Activated CD8-positive, alpha-beta memory T cell treated with anti-CD3 and anti-CD28 coated beads for 36 hours (primary cell): ENCODE data around the gene CHCHD4. TPM values are rescaled to one million over a fixed set of nuclear protein-coding genes. Genes with fewer than 3 reads are reported as not detected.

Source experiments
- CTCF ChIA-PET: fragments of 350-600 bp; sonication (Branson Sonifier 250); formaldehyde crosslinking; loops from one replicate; lab custom pipeline; 2021; ENCODE audit warnings: antibody characterized with exemption; lab: Charles Lee
- POLR2A ChIA-PET: fragments of 350-600 bp; sonication (Branson Sonifier 250); formaldehyde crosslinking; loops from one replicate; lab custom pipeline; 2021; ENCODE audit warnings: antibody characterized with exemption; lab: Charles Lee
- total RNA-seq, 2 experiments: library from RNA; stranded (reverse); gene quantifications; one replicate each; pipeline ENCODE4 v1.2.3, GENCODE V29; 2021

The CHCHD4 gene
- 10 to 100 TPM; 23.3 to 27.0 TPM for total RNA-seq

DNA sequence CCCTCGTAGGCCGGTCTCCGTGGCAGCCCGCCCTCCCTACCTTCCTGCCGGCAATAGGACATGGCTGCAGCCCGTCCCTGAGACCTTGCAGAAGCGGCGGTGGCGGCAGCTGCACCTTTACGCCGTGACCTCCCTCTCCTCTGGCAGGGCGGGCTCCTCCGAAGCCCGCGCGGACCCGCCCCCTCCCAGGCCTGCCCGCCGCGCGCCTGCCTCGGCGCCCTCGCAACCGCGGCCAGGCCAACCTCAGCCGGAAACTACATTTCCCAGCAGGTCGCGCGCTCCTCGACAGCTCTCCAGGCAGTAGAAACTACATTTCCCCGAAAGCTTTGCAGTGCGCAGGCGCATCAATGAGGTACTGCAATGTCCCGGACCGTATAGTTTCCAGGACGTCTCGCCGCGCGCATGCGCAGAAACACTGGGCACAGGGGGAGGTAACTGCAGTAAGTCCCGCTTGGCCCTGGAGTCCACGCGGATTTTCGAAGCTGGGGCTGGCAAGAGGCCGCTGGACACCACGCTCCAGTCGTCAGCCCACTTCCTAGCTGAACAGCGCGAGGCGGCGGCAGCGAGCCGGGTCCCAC is at the start of gene CHCHD4, which contains the start of gene TMEM43:
TSS of gene CHCHD4 (minus strand) at position 256 of the 578 bp plus-strand sequence. CDS start at position 62, 194 bp downstream.
TSS of gene TMEM43 (plus strand) at position 438 of the 578 bp plus-strand sequence. CDS start 142 bp downstream, outside the sequence.
- ChIA-PET CTCF (interaction anchor here (1.4 to 3.1 kb wide), 4 partner anchors 19 to 228 kb away, joined by 4 to 17 read pairs (median 7); partner anchors contain the start of genes LSM3 and XPC), POLR2A (interaction anchor here (0.7 to 3.1 kb wide), 4 partner anchors 17 to 527 kb away, joined by 3 to 33 read pairs (median 3); partner anchors contain the start of genes CCDC174, LSM3 and XPC)

DNA sequence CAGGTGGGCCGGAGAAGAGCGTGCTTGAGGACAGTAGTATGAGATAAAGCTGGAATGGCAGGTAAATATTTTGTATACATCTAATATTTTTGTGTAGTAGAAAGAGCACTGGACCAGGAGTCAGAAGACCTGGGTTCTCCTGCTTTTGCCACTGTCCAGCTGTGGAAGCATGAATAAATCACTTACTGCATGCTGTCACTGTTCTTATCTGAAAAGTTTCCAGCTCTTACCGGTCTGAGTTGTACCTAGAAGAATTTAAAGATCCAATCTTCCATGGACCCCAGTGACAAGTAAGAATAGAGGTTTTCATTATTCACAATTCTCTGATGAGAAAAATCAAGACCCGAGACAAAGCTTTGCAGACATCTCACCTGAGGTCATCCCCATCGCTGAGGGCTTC is 47.8 kb upstream of the CHCHD4 start:
- CTCF ChIA-PET: no interaction called here
- POLR2A ChIA-PET: no interaction called here

DNA sequence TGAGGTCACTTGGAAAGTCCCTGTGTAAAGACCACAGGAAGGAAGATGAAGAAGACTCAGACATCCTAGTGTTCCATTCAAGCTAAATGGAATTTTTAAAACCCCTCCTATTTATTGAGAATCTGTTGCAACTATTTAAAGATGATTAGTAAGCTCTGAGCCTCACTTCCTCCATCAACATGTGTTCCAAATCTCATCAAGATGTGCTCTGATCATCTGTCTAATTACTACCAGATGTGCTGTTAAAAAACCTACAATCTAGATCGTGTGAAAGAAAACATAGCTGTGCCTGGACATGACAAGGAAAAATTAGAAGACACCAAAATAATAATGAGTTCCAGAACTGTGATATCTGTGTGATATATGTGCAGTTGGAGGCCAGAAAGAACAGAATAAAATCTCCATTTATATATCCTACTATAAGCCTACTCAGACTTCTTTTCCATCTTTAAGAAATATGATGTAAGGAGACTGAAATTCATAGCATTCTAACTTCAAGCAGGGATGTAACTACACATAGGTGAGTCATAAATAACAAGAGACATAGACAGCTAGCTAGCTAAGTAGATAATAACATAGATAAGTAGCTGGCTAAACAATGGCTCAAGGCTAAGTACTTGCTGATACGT is 46.0 kb upstream of the CHCHD4 start:
- CTCF ChIA-PET: no interaction called here
- POLR2A ChIA-PET: no interaction called here

DNA sequence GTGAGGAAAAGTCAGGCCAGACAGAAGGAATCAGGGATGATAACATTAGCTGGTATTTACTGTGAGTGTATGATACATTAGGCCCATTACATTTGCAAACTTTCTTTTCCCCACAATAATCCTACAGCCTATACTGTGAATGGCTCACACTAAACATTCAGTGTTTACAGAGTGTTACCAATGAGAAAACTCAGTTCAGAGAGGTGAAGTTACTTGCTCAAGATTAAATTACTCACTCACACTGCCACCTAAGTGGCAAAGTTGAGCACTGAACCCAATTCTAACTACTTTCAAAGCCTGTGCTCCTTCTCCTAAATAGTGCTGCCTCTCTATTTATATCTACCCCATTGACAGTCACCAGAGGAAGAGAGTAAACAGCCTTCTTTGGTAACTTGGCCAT is 45.2 kb upstream of the CHCHD4 start:
- POLR2A ChIA-PET: no interaction called here
- CTCF ChIA-PET: no interaction called here

DNA sequence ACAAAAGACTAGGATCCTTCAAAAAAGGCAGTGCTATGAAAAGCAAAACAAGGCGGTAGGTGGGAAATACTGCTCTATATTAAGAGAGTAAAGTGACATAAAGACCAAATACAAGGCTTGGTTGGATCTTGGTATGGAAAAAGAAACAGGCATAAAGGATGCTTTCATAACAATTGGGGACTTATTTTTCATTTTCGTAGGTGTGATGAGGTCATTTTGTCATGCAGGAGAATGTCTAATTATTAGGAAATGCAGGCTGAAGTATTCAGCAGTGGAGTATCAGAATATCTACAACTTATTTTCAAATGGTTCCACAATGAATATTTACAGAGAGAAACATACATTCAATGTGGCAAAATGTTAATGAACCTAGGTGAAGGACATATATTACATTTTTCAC is 44.8 kb upstream of the CHCHD4 start:
- ChIA-PET CTCF (no interaction called here), POLR2A (no interaction called here)

DNA sequence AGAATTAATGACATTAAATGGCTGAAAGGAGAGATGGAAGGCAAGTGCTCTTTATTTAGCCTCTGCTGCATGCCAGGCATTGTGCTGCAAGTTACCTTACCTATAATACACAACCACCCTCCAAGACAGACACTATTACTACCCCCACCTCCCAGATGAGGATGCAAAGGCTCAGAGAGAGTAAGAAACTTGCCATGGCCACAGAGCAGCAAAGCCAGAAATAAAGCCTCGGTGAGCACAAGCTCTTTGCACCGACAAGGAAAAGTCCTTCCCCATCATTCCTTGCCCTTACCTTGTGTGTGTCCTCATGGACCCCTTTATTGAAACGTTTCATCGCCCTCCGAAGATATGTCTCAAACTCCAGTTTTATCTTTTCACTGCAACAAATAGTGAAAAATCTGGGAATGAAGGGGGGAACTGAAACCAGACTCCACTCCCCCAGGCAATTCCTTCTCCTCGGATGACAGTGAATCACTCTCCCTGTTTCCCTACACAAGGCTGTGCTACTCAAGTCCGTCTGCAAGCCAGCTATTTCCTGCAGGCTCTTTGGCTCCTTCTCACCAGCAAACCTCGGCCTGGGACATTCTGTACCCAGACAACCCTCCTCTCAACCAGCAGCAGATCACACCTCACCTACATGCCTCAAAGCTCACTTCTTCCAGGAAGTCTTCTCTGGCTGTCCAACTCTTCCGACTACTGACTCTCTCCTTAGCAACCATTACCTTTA is 42.4 kb upstream of the CHCHD4 start:
- ChIA-PET POLR2A (interaction anchor here (0.5 kb wide), 1 partner anchor 1183 kb away, joined by 3 read pairs; no protein-coding TSS in a partner anchor), CTCF (no interaction called here)

DNA sequence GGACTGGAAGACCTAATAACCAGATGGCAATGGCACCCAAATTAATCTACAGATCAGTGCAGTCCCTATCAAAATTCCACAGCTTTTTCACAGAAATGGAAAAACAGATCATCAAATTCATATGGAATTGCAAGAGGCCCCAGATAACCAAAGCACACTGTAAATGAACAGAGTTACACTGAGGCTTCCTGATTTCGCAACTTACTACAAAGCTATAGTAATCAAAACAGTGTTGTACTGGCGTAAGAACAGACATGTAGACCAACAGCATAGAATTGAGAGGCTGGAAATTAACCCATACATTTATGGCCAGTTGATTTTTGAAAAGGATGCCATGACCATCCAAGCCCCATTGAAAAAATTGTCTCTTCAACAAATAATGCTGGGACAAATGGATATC is 37.5 kb upstream of the CHCHD4 start:
- ChIA-PET CTCF (no interaction called here), POLR2A (interaction anchor here (0.6 kb wide), 1 partner anchor 13 kb away, joined by 3 read pairs; no protein-coding TSS in a partner anchor)

DNA sequence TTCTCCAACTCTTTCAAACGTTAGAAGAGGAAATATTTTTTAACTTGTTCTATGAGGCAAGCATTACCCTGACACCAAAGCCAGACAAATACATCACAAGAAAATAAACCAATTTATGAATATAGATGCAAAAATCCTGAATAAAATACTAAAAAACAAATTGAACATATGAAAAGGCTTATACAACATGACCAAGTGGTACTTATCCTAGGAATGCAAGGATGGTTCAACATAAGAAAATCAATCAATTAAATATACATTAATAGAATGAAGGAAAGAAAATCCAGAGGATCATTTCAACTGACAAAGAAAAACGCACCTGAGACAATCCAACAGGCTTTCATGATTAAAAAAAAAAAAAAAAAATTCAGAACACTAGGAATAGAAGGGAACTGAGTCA is 36.6 kb upstream of the CHCHD4 start:
- CTCF ChIA-PET: no interaction called here
- POLR2A ChIA-PET: no interaction called here

DNA sequence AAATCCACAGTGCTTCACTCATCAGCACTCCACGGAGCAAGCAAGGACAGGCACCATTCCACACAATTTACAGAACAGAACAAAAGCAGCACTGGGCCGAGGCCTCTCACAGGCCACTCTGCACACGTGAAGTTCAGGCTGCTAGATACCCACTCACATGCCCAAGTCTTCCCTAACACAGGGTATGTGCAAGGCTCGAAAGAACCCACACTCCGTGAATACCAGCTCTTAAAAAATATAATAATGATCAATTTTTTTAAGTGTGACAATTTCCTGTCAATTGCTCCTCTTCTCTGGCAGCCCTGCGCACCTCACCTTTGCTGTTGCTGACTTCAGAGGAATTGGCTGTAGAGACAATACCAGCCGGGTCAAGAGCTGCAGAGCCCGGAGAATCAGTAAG is 34.8 kb upstream of the CHCHD4 start:
- CTCF ChIA-PET: no interaction called here
- POLR2A ChIA-PET: no interaction called here

DNA sequence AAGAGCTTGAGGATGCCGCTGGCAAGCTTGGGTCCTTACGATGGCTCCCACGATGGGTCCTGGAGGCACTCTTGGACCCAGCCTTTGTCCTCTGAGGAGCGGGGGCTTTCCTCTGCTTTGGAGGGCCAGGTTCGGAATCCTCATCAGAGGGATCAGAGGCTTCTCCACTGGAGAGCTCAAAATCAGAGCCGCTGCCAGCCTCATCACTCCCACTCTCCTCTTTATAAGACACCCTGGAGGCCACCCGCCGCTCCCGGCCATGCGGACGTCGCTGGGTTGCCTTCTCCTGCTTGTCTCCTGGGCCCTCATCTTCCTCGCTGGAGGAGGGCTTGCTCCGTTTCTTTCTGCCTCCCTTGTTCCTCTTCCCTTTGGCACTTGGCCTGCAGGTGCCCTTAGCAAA is 33.7 kb upstream of the CHCHD4 start:
- CTCF ChIA-PET: no interaction called here

DNA sequence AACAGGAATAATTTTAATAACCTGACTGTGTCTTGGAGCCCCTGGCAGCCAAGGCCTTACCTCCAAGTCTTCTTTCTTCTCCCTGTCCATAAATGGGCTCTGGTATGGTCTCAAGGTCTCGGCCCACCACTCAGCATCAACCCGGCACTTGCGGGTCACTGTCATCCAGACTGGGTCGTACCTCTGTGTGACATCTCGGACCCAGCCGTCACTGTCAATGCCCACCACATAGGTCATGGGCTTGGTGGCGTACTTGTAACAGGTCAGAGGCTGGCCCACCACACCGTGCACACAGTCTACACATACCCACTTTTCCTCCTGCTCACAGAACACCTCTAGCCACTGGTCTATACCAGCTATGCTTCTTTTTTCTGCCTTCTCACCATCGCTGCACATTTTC is 33.3 kb upstream of the CHCHD4 start:
- CTCF ChIA-PET: no interaction called here
- POLR2A ChIA-PET: no interaction called here

More for the DNA sequence above, 33.7 kb upstream of the CHCHD4 start:
- POLR2A ChIA-PET: no interaction called here

DNA sequence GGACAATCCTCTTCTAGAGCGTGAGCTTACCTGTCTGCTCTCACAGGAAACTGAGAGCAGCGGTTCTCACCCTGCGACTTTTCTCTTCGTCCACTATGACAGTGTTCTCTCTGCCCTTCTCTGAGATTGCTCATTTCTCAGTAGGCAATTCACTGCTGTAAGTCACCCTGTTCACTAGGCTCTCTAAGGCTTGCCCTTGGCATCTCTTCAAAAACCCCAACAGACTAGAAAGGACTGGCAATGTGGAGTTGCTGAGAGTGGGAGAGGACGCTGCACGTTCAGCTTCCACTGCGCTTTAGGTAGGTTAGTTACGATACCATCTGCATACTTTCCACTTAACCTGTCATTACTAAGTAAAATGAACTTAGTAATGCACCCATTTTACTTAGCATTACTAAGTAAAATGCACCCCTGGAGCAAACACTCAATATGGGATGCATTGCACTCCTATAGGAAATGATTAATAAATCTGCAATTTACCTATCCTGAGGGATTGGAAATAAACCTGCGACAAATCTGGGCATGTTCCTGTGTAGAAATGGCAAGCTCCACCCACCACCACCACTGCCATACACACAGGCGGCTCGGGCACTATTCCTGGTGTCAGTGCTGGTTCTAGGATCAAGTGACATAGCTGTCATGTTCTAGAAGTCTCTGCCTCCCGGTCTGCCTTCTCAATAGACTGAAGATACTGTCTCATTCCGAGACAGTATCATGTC is 32.3 kb upstream of the CHCHD4 start:
- ChIA-PET POLR2A (no interaction called here), CTCF (no interaction called here)

DNA sequence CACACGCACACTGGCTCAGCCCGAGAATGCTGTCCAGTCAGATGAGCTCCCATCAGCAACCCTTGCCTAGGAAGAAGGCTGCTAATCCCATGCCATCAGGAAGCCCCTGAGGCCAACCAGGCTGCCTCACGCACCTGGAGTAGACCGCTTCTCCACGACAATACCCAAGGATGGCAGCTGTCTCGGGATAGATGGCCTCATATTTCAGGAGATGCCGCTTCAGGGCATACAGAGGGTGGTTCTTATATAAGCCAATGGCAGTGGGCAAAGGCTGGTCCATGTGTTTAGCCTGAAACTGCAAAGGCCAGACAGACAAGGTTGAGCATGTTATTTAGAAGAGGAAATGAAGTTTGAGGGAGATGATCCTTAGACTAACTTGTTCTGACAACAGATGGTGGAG is 31.5 kb upstream of the CHCHD4 start:
- ChIA-PET CTCF (no interaction called here), POLR2A (no interaction called here)

DNA sequence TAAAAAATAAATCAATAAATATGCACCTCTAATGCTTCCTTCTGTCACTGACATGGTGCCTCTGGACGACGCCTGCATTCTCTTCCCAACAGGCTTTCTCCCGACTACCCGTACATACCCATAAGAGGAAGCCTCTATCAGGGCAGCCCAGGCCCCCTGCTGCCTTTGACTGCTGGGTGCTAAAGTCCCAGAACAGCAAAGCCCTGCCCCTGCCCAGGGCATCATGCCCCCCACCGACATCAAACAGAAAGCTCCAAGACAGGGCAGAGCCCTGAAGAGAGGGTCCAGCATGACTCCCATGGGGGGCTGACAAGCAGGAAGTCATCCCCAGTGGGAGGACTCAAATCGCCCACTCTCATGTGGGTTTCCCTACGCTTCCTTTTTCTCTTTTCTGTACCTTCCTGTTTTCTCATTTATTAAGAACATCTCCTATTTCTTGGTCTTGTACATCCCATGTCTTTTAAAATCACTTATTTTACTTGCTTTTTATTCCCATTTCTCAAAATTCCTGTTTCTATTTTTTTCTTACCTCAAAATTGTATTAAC is 30.3 kb upstream of the CHCHD4 start:
- CTCF ChIA-PET: interaction anchor here (0.6 kb wide), 1 partner anchor 224 kb away, joined by 3 read pairs; no protein-coding TSS in a partner anchor
- POLR2A ChIA-PET: no interaction called here

DNA sequence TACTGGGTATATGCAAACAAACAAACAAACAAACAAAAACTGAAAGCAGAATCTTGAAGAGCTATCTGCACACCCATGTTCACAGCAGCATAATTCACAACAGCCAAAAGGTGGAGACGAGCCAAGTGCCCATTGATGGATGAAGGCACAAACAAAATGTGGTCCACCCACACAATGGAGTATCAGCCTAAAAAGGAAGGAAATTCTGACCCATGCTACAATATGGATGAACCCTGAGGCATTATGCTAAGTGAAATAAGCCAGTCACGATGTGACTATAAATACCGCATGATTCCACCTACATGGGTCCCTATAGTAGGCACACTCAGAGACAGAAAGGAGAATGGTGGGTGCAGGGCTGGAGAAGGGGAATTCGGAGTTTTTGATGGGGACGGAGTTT is 29.6 kb upstream of the CHCHD4 start:
- POLR2A ChIA-PET: no interaction called here
- CTCF ChIA-PET: no interaction called here

DNA sequence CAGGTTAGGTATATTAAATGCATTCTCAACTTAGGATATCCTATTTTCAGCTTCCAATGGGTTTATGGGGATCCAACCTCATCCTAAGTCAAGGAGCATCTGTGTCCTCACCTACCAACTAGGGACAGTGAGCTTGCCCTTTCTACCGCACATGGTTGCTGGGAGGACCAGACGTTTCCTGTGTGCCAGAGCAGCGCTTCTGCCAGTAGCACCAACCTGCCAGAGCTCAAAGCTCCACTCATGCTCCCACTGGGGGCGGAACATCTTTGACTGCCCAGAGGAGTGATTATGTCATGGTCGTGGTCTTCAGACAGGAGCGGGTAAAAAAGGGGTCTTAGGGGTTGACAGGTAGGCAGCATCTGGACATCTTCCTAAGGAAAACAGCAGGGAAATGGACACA is 29.0 kb upstream of the CHCHD4 start:
- ChIA-PET CTCF (no interaction called here), POLR2A (no interaction called here)

DNA sequence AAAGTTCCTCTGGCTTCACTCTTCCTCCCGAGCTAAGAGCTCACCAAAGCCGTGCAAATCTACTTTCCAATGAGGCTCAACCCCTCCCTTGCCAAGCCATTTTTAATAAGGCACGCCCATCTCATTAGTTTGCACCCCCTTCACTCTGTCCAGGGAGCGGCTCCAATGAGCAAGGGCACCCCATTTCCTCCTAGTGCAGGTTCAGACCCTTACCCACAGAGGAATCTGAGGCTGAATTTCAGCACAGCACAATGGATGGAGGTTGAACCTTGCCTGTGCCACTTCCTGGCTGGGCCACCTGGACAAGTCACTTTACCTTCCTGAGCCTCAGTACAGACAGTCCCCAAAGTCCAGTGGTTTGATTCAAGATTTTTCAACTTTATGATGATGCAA is 28.3 kb upstream of the CHCHD4 start:
- ChIA-PET CTCF (no interaction called here), POLR2A (no interaction called here)

DNA sequence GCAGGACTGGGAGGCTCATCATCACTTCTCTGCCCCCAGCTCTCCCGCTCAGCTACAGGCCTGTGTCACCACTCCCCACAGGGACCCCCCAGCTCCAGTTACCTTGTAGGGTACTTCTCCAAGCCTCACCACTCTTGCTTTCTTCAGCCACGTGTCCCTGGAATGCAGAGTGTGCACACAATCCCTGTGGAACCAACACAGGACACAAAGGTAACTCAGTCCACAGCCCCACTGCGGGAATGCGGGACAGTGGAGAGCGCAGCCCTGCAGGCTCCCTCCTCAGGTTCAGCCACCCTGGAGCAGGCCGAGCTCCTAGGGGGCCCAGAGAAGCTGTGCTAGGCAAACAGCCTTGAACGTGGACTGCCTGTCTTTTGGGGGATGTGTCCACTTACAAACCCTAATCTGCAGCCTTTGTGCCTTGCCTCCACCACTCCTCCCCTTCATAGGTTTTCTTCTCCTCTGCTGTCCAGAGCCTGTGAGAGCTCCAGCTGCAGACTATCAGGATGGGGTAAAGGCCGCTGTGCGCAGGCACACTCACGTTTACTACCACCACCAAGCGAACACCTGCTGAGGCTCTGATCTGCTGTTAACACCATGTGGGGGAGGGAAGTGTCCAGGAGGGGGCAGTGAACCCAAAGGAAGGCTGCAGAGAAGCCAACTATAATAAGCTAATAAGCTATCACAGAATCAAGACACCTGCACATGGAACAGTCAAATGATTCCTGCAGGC is 27.7 kb upstream of the CHCHD4 start:
- ChIA-PET CTCF (no interaction called here), POLR2A (no interaction called here)
